ENCODE data around the gene HAUS6. TPM values are rescaled to one million over a fixed set of nuclear protein-coding genes. Genes with fewer than 3 reads are reported as not detected.
"Not testable (repeated sequence)": the region's sequence is repeated elsewhere in the genome, so short reads cannot be mapped to it uniquely, and the experiment has no call there.

HAUS6 gene
- total RNA-seq, 4 donors from 2014 or later = 6.5 to 7.9 (median 7.4) TPM

- intact Hi-C loops (cut with DNase I; ENCODE audit: low total_unique reads) = no loop called here
- no peak overlapping the region for H3K4me3 ChIP-seq (ENCODE audit: low read depth, poor library complexity, severe bottlenecking)
- TF ChIP-seq CTCF (IDR thresholded peaks at IDR 0.05) = no peak
- no peak for TF ChIP-seq POLR2A (IDR thresholded peaks at IDR 0.05)
- DNase-seq (ENCODE audit: low spot score in 2 of 2) = no peak
- 84 to 90% methylated on average over 2 of the region's 2 CpGs for WGBS, 2 donors
Measured at GRCh38 chr9:19022206-19022605, 80.5 kb downstream of the HAUS6 start.

- 93 to 98% methylated on average over 2 of the region's 2 CpGs for WGBS, 2 donors
- H3K4me3 ChIP-seq (ENCODE audit: low read depth, poor library complexity, severe bottlenecking); DNase-seq (ENCODE audit: low spot score in 2 of 2); intact Hi-C loops (cut with DNase I; ENCODE audit: low total_unique reads): not testable (repeated sequence)
Measured at GRCh38 chr9:19021649-19022048, 81.1 kb downstream of the HAUS6 start.

- no peak for TF ChIP-seq CTCF (IDR thresholded peaks at IDR 0.05)
- no peak for TF ChIP-seq POLR2A (IDR thresholded peaks at IDR 0.05)
Measured at GRCh38 chr9:19020886-19021455, 81.7 kb downstream of the HAUS6 start.

GRCh38 chr9:19018201-19018600 lies 84.5 kb downstream of the HAUS6 start:
- WGBS, 2 donors = 57% methylated on average over 4 of the region's 4 CpGs
- intact Hi-C loops (cut with DNase I; ENCODE audit: low total_unique reads) = no loop called here
- DNase-seq (ENCODE audit: low spot score in 2 of 2) = no peak
- no peak for TF ChIP-seq POLR2A (IDR thresholded peaks at IDR 0.05)
- no peak for TF ChIP-seq CTCF (IDR thresholded peaks at IDR 0.05)
- no peak overlapping the region for H3K4me3 ChIP-seq (ENCODE audit: low read depth, poor library complexity, severe bottlenecking)

More at GRCh38 chr9:19020886-19021455, 81.7 kb downstream of the HAUS6 start:
- 78 to 81% methylated on average over 3 of the region's 3 CpGs for WGBS, 2 donors
- no peak overlapping the region for H3K4me3 ChIP-seq (ENCODE audit: low read depth, poor library complexity, severe bottlenecking)
- no peak for DNase-seq (ENCODE audit: low spot score in 2 of 2)
- intact Hi-C loops (cut with DNase I; ENCODE audit: low total_unique reads) = no loop called here

- no peak for DNase-seq (ENCODE audit: low spot score in 2 of 2)
- intact Hi-C loops (cut with DNase I; ENCODE audit: low total_unique reads) = no loop called here
- no peak overlapping the region for H3K4me3 ChIP-seq (ENCODE audit: low read depth, poor library complexity, severe bottlenecking)
- TF ChIP-seq POLR2A (IDR thresholded peaks at IDR 0.05) (no peak), CTCF (IDR thresholded peaks at IDR 0.05) (no peak)
- WGBS, 2 donors = 87 to 89% methylated on average over 5 of the region's 5 CpGs
Measured at GRCh38 chr9:19009391-19009965, 93.2 kb downstream of the HAUS6 start.

Other genes with a start within 250 kb of the HAUS6 start
- 1 to 10 TPM in 1 of 4 donors, under 1 TPM in 2, not detected in 1; 0.30 to 1.1 (median 0.56) TPM for gene SAXO1, start 69.7 kb downstream of the HAUS6 start, total RNA-seq
- 10 to 100 TPM; 54.7 to 72.7 (median 56.8) TPM for gene RRAGA, start 53.5 kb downstream of the HAUS6 start, total RNA-seq
- 100 to 1,000 TPM in 3 of 4 donors, 10 to 100 TPM in 1; 96.4 to 377 (median 177) TPM for gene PLIN2, start 24.6 kb upstream of the HAUS6 start, total RNA-seq
- gene DENND4C, start 127.8 kb upstream of the HAUS6 start, total RNA-seq = 100 to 1,000 TPM in 2 of 4 donors, 10 to 100 TPM in 2; 78.2 to 119 (median 104) TPM